SHP77 (cell line): Measurements from ENCODE around the gene LIMS1.
"Not testable (repeated sequence)": the region's sequence is repeated elsewhere in the genome, so short reads cannot be mapped to it uniquely, and the experiment has no call there.

ENCODE experiments used
- DNase-seq, 2 experiments: peaks; one replicate each; lab custom pipeline; 2025; lab: John Stamatoyannopoulos, UW

Gene LIMS1

GRCh38 chr2:108664089-108664488 lies 129.8 kb downstream of the LIMS1 start:
- not testable (repeated sequence) for DNase-seq

GRCh38 chr2:108664979-108665378 lies 130.7 kb downstream of the LIMS1 start:
- DNase-seq: not testable (repeated sequence)

- not testable (repeated sequence) for DNase-seq
These were observed 131.7 kb downstream of the LIMS1 start for GRCh38 chr2:108665975-108666374.

- not testable (repeated sequence) for DNase-seq
These were observed 132.9 kb downstream of the LIMS1 start for GRCh38 chr2:108667140-108667539.

- DNase-seq: not testable (repeated sequence)
These were observed 136.0 kb downstream of the LIMS1 start for GRCh38 chr2:108670282-108670681.

- DNase-seq: not testable (repeated sequence)
These were observed 138.0 kb downstream of the LIMS1 start for GRCh38 chr2:108672200-108672805.

GRCh38 chr2:108676522-108676921 lies 142.3 kb downstream of the LIMS1 start:
- DNase-seq: not testable (repeated sequence)

- not testable (repeated sequence) for DNase-seq
These were observed 143.0 kb downstream of the LIMS1 start for GRCh38 chr2:108677239-108677744.

GRCh38 chr2:108678198-108678651 lies 144.0 kb downstream of the LIMS1 start:
- peak; percentile 16 to 23 for DNase-seq

GRCh38 chr2:108680805-108681204 lies 146.5 kb downstream of the LIMS1 start:
- DNase-seq: not testable (repeated sequence)

- peak; percentile 40 to 49 for DNase-seq
These were observed 154.8 kb downstream of the LIMS1 start for GRCh38 chr2:108688818-108689756.

- DNase-seq: not testable (repeated sequence)
These were observed 155.7 kb downstream of the LIMS1 start for GRCh38 chr2:108690001-108690400.

GRCh38 chr2:108691447-108691846 lies 157.2 kb downstream of the LIMS1 start:
- no peak for DNase-seq

GRCh38 chr2:108701208-108701607 lies 166.9 kb downstream of the LIMS1 start:
- DNase-seq: no peak

- no peak for DNase-seq
These were observed 167.5 kb downstream of the LIMS1 start for GRCh38 chr2:108701806-108702205.

- DNase-seq: no peak
These were observed 170.6 kb downstream of the LIMS1 start for GRCh38 chr2:108704871-108705270.

GRCh38 chr2:108707300-108707699 lies 173.0 kb downstream of the LIMS1 start:
- DNase-seq: no peak

GRCh38 chr2:108716971-108717370 lies 182.7 kb downstream of the LIMS1 start:
- not testable (repeated sequence) for DNase-seq

GRCh38 chr2:108719149-108720044 lies 185.1 kb downstream of the LIMS1 start, which contains the start of gene RANBP2:
Gene RANBP2, plus strand, starts transcription at chr2:108719482. Its CDS starts 125 bp downstream, at chr2:108719607.
- peak; percentile 90 to 96 for DNase-seq

GRCh38 chr2:108726048-108726447 lies 191.8 kb downstream of the LIMS1 start:
- DNase-seq: not testable (repeated sequence)

- not testable (repeated sequence) for DNase-seq
These were observed 200.4 kb downstream of the LIMS1 start for GRCh38 chr2:108734656-108735055.
